Measurements from ENCODE around the gene ZNF621. TPM values are rescaled to one million over a fixed set of nuclear protein-coding genes. Genes with fewer than 3 reads are reported as not detected.

Gene ZNF621
- 10 to 100 TPM; 16.4 to 24.9 (median 17.3) TPM for total RNA-seq

- intact Hi-C loops (cut with DNase I; ENCODE audit: low total_unique reads): no loop called here
- DNase-seq (ENCODE audit: low spot score in 2 of 2): peak; percentile 89 to 90
- Histone ChIP-seq H3K27ac (peak within 1 kb of the TSS; percentile 93), H3K4me3 (peak within 1 kb of the TSS; percentile 75 to 91 (median 86)), H3K9me3 (no peaks in the 10 kb centered on the region), H3K36me3 (no peaks in the 10 kb centered on the region), H3K27me3 (no peaks in the 10 kb centered on the region), H3K4me1 (no peaks in the 10 kb centered on the region)
- TF ChIP-seq POLR2AphosphoS5 (IDR thresholded peaks at IDR 0.05) (peak; percentile 85 to 97 (median 93)), CTCF (IDR thresholded peaks at IDR 0.05) (peak in 1 of 3 donors; percentile 13), POLR2A (IDR thresholded peaks at IDR 0.05) (peak; percentile 87)
Observed at GRCh38 chr3:40524568-40525285, at the start of gene ZNF621. TSS of gene ZNF621 (plus strand) at chr3:40524960. CDS start at chr3:40525841, 881 bp downstream.

- peak; percentile 53 to 74 for DNase-seq (ENCODE audit: low spot score in 2 of 2)
- no peaks in the 10 kb centered on the region for H3K9me3 ChIP-seq
- no peaks in the 10 kb centered on the region for H3K36me3 ChIP-seq
- no peak for TF ChIP-seq CTCF (IDR thresholded peaks at IDR 0.05)
- no peak for TF ChIP-seq POLR2A (IDR thresholded peaks at IDR 0.05)
- no peak for TF ChIP-seq POLR2AphosphoS5 (IDR thresholded peaks at IDR 0.05)
- H3K4me3 ChIP-seq: peak within 1 kb of the TSS; percentile 84 to 97 (median 89)
- peak within 1 kb of the TSS; percentile 78 to 79 for H3K27ac ChIP-seq
- H3K27me3 ChIP-seq: no peaks in the 10 kb centered on the region
- H3K4me1 ChIP-seq: no peaks in the 10 kb centered on the region
- intact Hi-C loops (cut with DNase I; ENCODE audit: low total_unique reads): no loop called here
Observed at GRCh38 chr3:40476478-40477470, 48.0 kb upstream of the ZNF621 start, which contains the start of gene ZNF619. TSS of gene ZNF619 (plus strand) at chr3:40477122. CDS start at chr3:40477980, 858 bp downstream.

- intact Hi-C loops (cut with DNase I; ENCODE audit: low total_unique reads): no loop called here
- no peak for TF ChIP-seq POLR2AphosphoS5 (IDR thresholded peaks at IDR 0.05)
- no peak for TF ChIP-seq CTCF (IDR thresholded peaks at IDR 0.05)
- no peak for TF ChIP-seq POLR2A (IDR thresholded peaks at IDR 0.05)
- no peak overlapping the region for H3K27ac ChIP-seq
Observed at GRCh38 chr3:40477666-40478065, 47.1 kb upstream of the ZNF621 start.

GRCh38 chr3:40487172-40487571 is 37.6 kb upstream of the ZNF621 start:
- Histone ChIP-seq H3K36me3 (peaks cover 18% of the 10 kb centered on the region), H3K4me3 (no peak overlapping the region), H3K27ac (no peak overlapping the region), H3K4me1 (no peaks in the 10 kb centered on the region), H3K9me3 (peaks cover 23 to 28% of the 10 kb centered on the region in 2 donors), H3K27me3 (no peaks in the 10 kb centered on the region)
- no peak for TF ChIP-seq CTCF (IDR thresholded peaks at IDR 0.05)
- no peak for TF ChIP-seq POLR2AphosphoS5 (IDR thresholded peaks at IDR 0.05)
- no peak for TF ChIP-seq POLR2A (IDR thresholded peaks at IDR 0.05)
- intact Hi-C loops (cut with DNase I; ENCODE audit: low total_unique reads): no loop called here
- no peak for DNase-seq (ENCODE audit: low spot score in 2 of 2)

More at GRCh38 chr3:40477666-40478065, 47.1 kb upstream of the ZNF621 start:
- no peaks in the 10 kb centered on the region for H3K4me1 ChIP-seq
- H3K36me3 ChIP-seq: no peaks in the 10 kb centered on the region
- no peak for DNase-seq (ENCODE audit: low spot score in 2 of 2)
- H3K4me3 ChIP-seq: peak overlapping the region; percentile 84 to 97 (median 89)
- H3K9me3 ChIP-seq: no peaks in the 10 kb centered on the region
- H3K27me3 ChIP-seq: no peaks in the 10 kb centered on the region
